Liver (tissue), 9 donors: ENCODE results near the gene TSHZ2. TPM values are rescaled to one million over a fixed set of nuclear protein-coding genes. Genes with fewer than 3 reads are reported as not detected.

Source experiments
- DNase-seq: peaks from one replicate; pipeline ENCODE4 v3.0.0-alpha.2; 2017; ENCODE audit warnings: low spot score
- H3K27ac ChIP-seq, 2 donors: one replicate each; pipeline ENCODE4 v1.7.0; 2013; ENCODE audit warnings: inconsistent platforms in 2 of 2, low read length in 2 of 2, control low read depth in 1 of 2, low read depth in 1 of 2, mild to moderate bottlenecking in 1 of 2
- H3K27me3 ChIP-seq, 4 donors: one replicate each; pipeline versions ENCODE4 v1.6.1 to v1.7.0; 2013; ENCODE audit warnings: low read length in 3 of 4, inconsistent platforms in 1 of 4, mild to moderate bottlenecking in 1 of 4, moderate library complexity in 1 of 4; ENCODE audit not compliant: control insufficient read depth in 4 of 4, insufficient read depth in 4 of 4
- H3K36me3 ChIP-seq, 4 donors: one replicate each; pipeline versions ENCODE4 v1.6.1 to v1.7.0; 2013; ENCODE audit warnings: low read length in 3 of 4, mild to moderate bottlenecking in 3 of 4, low read depth in 1 of 4, moderate library complexity in 1 of 4; ENCODE audit not compliant: control insufficient read depth in 4 of 4, insufficient read depth in 3 of 4
- H3K4me1 ChIP-seq, 4 donors: one replicate each; pipeline versions ENCODE4 v1.6.1 to v1.7.0; 2013; ENCODE audit warnings: low read length in 3 of 4, mild to moderate bottlenecking in 3 of 4, moderate library complexity in 1 of 4; ENCODE audit not compliant: control insufficient read depth in 4 of 4, insufficient read depth in 4 of 4
- H3K4me3 ChIP-seq, 3 donors: one replicate each; pipeline versions ENCODE4 v1.6.1 to v1.7.0; 2013; ENCODE audit warnings: low read length in 3 of 3, control low read depth in 1 of 3, low read depth in 1 of 3, mild to moderate bottlenecking in 1 of 3
- H3K9ac ChIP-seq, 2 donors: one replicate each; pipeline ENCODE4 v1.7.0; 2013; ENCODE audit warnings: low read length in 2 of 2, mild to moderate bottlenecking in 2 of 2, moderate library complexity in 2 of 2, control low read depth in 1 of 2, low read depth in 1 of 2
- H3K9me3 ChIP-seq, 4 donors: one replicate each; pipeline versions ENCODE4 v1.6.1 to v1.7.0; 2013; ENCODE audit warnings: low read length in 3 of 4; ENCODE audit not compliant: control insufficient read depth in 4 of 4
- EGR1 ChIP-seq, 2 donors: IDR thresholded peaks; 2 replicates each; pipeline ENCODE4 v1.6.1; 2016 to 2018; ENCODE audit warnings: antibody characterized with exemption in 2 of 2, low read depth in 2 of 2
- FOXA1 ChIP-seq: IDR thresholded peaks from 2 replicates; pipeline ENCODE4 v1.6.1; 2016; ENCODE audit warnings: antibody characterized with exemption
- FOXA2 ChIP-seq: IDR thresholded peaks from 2 replicates; pipeline ENCODE4 v1.6.1; 2016; ENCODE audit warnings: antibody characterized with exemption
- HNF4A ChIP-seq, 2 donors: conservative IDR thresholded peaks; 2 replicates each; pipeline ENCODE4 v1.6.1; 2016; ENCODE audit warnings: antibody characterized with exemption in 2 of 2, mild to moderate bottlenecking in 2 of 2
- HNF4G ChIP-seq: IDR thresholded peaks from 2 replicates; pipeline ENCODE4 v1.6.1; 2016; ENCODE audit warnings: antibody characterized with exemption
- JUND ChIP-seq, 2 donors: IDR thresholded peaks; 2 replicates each; pipeline ENCODE4 v1.6.1; 2016; ENCODE audit warnings: antibody characterized with exemption in 2 of 2
- RAD21 ChIP-seq, 2 donors: IDR thresholded peaks; 2 replicates each; pipeline ENCODE4 v1.6.1; 2016; ENCODE audit warnings: antibody characterized with exemption in 2 of 2, mild to moderate bottlenecking in 2 of 2
- RXRA ChIP-seq, 2 donors: IDR thresholded peaks; 2 replicates each; pipeline ENCODE4 v1.6.1; 2017 to 2018; ENCODE audit warnings: antibody characterized with exemption in 2 of 2, mild to moderate bottlenecking in 1 of 2
- SP1 ChIP-seq: IDR thresholded peaks from 2 replicates; pipeline ENCODE4 v1.6.1; 2018; ENCODE audit warnings: antibody characterized with exemption, mild to moderate bottlenecking
- TAF1 ChIP-seq: conservative IDR thresholded peaks from 2 replicates; pipeline ENCODE4 v1.6.1; 2016; ENCODE audit warnings: antibody characterized with exemption, mild to moderate bottlenecking
- YY1 ChIP-seq: IDR thresholded peaks from 2 replicates; pipeline ENCODE4 v1.6.1; 2016; ENCODE audit warnings: antibody characterized with exemption, mild to moderate bottlenecking
- WGBS: extraction: QIAGEN DNeasy Blood & Tissue Kit; methylation state at CpG from one replicate; pipeline ENCODE4 v1.1.7; 2013; 5-methylcytosine and 5-hydroxymethylcytosine counted together
- polyA plus RNA-seq, 2 donors: library from polyadenylated mRNA; stranded (reverse) in 1 of 2; unstranded in 1 of 2; fragments of 200-250 nt in 1 of 2; fragments of >200 nt in 1 of 2; fragmentation: Nextera tagmentation in 1 of 2; extraction: Ambion mirVana in 1 of 2; gene quantifications; one replicate each; pipeline versions ENCODE4 v1.2.1 to v1.2.3, GENCODE V29; 2013 to 2015
- total RNA-seq, 2 donors: library from RNA; depleted of rRNA; stranded (reverse); fragments of >200 nt; gene quantifications; one replicate each; pipeline ENCODE4 v1.2.3, GENCODE V29; 2014
- TF ChIP-seq, protein P1 (sequence below): fragments of 150-350 bp; IDR thresholded peaks from 2 replicates; pipeline ENCODE4 v1.5.1; 2017; ENCODE audit warnings: improper control_type of control experiment, low read depth, low read length; ENCODE audit not compliant: missing input control
- TF ChIP-seq, protein P2 (sequence below): IDR thresholded peaks from 2 replicates; pipeline ENCODE4 v1.6.1; 2016; ENCODE audit warnings: antibody characterized with exemption
- TF ChIP-seq, protein P3 (sequence below): IDR thresholded peaks from 2 replicates; pipeline ENCODE4 v1.6.1; 2016; ENCODE audit warnings: antibody characterized with exemption
- TF ChIP-seq, protein P4 (sequence below): IDR thresholded peaks from 2 replicates; pipeline ENCODE4 v1.6.1; 2016; ENCODE audit warnings: antibody characterized with exemption
- donor health status: healthy.
- donor health status: healthy.
- donor health status: healthy.
- donor health status: healthy.
- donor health status: healthy.

Gene TSHZ2
- total and polyA plus RNA-seq, 4 donors = 2.9 to 11.3 (median 7.8) TPM

DNA sequence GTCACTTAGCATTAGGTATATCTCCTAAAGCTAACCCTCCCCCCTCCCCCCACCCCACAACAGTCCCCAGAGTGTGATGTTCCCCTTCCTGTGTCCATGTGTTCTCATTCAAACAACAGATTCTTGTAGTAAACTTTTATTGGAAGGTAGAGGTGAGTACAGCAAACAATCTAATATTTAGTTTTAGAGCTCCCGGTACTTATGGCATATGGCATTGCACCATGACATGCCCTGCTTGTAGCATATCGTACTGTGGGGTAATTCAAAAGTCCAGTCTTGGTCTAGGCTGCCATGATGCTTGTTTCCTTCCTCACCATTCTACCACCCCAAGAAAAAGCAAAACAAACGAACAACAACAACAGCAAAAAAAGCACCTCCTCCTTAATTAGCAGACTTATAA lies 332.0 kb downstream of the TSHZ2 start:
- no peaks in the 10 kb centered on the region for H3K9me3 ChIP-seq
- H3K36me3 ChIP-seq = no peaks in the 10 kb centered on the region
- H3K9ac ChIP-seq = no peak overlapping the region
- TF ChIP-seq, protein P1, sequence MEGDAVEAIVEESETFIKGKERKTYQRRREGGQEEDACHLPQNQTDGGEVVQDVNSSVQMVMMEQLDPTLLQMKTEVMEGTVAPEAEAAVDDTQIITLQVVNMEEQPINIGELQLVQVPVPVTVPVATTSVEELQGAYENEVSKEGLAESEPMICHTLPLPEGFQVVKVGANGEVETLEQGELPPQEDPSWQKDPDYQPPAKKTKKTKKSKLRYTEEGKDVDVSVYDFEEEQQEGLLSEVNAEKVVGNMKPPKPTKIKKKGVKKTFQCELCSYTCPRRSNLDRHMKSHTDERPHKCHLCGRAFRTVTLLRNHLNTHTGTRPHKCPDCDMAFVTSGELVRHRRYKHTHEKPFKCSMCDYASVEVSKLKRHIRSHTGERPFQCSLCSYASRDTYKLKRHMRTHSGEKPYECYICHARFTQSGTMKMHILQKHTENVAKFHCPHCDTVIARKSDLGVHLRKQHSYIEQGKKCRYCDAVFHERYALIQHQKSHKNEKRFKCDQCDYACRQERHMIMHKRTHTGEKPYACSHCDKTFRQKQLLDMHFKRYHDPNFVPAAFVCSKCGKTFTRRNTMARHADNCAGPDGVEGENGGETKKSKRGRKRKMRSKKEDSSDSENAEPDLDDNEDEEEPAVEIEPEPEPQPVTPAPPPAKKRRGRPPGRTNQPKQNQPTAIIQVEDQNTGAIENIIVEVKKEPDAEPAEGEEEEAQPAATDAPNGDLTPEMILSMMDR = no peak
- TF ChIP-seq YY1 = no peak
- 87% methylated on average over 3 of the region's 3 CpGs for WGBS
- DNase-seq = no peak
- no peaks in the 10 kb centered on the region for H3K4me1 ChIP-seq
- H3K27me3 ChIP-seq = no peaks in the 10 kb centered on the region
- no peak overlapping the region for H3K27ac ChIP-seq
- H3K4me3 ChIP-seq = no peak overlapping the region

DNA sequence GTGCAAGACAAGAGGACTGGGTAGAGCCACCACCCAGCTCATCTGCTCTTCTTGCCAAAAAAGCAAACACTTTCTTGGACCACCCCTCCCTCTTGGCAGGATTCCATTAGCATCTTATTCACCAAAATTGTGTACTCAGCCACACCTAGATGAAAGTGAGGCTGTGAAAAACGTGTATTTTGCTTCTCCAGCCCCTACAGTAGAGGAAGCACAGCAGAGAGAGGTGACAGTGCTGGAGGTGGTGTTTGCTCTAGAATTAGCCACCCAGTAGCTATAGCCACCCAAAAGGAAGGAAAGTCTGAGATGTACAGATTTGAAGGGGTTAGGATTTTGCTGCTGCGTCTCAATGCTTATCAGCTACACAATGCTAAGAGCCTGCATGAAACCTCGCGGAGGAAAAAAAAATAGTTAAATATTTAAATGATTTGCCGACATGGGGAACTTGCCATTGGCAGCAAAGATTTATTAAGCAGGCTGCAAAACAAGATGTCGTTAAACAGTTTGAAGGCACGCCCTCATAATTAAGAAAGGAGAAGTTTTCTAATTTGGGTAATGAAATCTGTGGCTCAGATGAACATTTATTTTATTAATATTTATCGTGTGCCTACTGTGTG lies 334.1 kb downstream of the TSHZ2 start:
- TF ChIP-seq, protein P2, sequence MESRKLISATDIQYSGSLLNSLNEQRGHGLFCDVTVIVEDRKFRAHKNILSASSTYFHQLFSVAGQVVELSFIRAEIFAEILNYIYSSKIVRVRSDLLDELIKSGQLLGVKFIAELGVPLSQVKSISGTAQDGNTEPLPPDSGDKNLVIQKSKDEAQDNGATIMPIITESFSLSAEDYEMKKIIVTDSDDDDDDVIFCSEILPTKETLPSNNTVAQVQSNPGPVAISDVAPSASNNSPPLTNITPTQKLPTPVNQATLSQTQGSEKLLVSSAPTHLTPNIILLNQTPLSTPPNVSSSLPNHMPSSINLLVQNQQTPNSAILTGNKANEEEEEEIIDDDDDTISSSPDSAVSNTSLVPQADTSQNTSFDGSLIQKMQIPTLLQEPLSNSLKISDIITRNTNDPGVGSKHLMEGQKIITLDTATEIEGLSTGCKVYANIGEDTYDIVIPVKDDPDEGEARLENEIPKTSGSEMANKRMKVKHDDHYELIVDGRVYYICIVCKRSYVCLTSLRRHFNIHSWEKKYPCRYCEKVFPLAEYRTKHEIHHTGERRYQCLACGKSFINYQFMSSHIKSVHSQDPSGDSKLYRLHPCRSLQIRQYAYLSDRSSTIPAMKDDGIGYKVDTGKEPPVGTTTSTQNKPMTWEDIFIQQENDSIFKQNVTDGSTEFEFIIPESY = no peak
- TF ChIP-seq RXRA (IDR thresholded peaks at IDR 0.05) = no peak
- TF ChIP-seq, protein P3, sequence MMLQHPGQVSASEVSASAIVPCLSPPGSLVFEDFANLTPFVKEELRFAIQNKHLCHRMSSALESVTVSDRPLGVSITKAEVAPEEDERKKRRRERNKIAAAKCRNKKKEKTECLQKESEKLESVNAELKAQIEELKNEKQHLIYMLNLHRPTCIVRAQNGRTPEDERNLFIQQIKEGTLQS = no peak
- no peak for TF ChIP-seq EGR1 (IDR thresholded peaks at IDR 0.05; ENCODE audit: low read depth in 2 of 2)
- TF ChIP-seq JUND (IDR thresholded peaks at IDR 0.05) = no peak
- TF ChIP-seq SP1 = no peak
- TF ChIP-seq HNF4A (conservative IDR thresholded peaks at IDR 0.05) = no peak
- H3K9me3 ChIP-seq = no peaks in the 10 kb centered on the region
- WGBS = 71% methylated on average over 8 of the region's 8 CpGs
- no peak overlapping the region for H3K9ac ChIP-seq
- no peak for DNase-seq
- H3K36me3 ChIP-seq = no peaks in the 10 kb centered on the region
- no peaks in the 10 kb centered on the region for H3K27me3 ChIP-seq
- no peaks in the 10 kb centered on the region for H3K4me1 ChIP-seq
- H3K4me3 ChIP-seq = no peak overlapping the region
- H3K27ac ChIP-seq = no peak overlapping the region

DNA sequence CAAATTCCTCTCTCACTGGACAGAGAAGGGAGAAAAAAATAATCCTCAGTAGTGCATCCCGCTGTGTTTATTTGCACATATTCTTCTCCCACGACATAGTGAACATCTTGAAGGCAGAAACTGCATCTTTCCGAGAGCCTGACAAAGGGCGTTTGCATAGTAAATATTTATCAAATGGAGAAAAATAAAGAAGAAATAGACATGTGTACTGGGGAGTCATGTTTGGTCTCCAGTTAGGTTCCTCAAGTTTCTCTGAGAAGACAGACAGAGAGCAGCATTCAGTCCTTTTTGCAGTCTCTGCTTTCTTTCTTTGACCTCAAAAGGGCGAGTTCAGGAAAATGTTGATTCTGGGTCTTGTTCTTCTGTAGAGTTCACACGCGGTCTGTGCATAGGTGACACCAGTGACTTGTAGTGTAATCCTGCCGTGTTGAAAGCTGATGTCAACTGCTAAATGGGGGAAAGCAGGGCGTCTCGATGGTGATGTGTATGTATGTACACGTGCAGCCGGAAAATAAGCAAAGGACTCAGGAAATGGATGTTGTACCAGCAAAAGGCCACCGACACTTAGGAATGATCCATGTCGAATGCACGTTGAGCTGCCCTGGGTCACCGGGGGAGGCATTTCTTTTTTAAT lies 335.9 kb downstream of the TSHZ2 start:
- Histone ChIP-seq H3K27ac (no peak overlapping the region), H3K4me1 (no peaks in the 10 kb centered on the region), H3K9ac (no peak overlapping the region), H3K36me3 (no peaks in the 10 kb centered on the region), H3K9me3 (no peaks in the 10 kb centered on the region), H3K4me3 (no peak overlapping the region), H3K27me3 (no peaks in the 10 kb centered on the region)
- TF ChIP-seq HNF4G = no peak
- TF ChIP-seq EGR1 (IDR thresholded peaks at IDR 0.05; ENCODE audit: low read depth in 2 of 2) = no peak
- no peak for TF ChIP-seq YY1
- no peak for TF ChIP-seq FOXA2
- TF ChIP-seq FOXA1 = no peak
- TF ChIP-seq RAD21 (IDR thresholded peaks at IDR 0.05) = no peak
- TF ChIP-seq TAF1 = no peak
- TF ChIP-seq, protein P1 = no peak
- TF ChIP-seq, protein P2 = no peak
- TF ChIP-seq RXRA (IDR thresholded peaks at IDR 0.05) = no peak
- TF ChIP-seq, protein P4, sequence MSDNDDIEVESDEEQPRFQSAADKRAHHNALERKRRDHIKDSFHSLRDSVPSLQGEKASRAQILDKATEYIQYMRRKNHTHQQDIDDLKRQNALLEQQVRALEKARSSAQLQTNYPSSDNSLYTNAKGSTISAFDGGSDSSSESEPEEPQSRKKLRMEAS = no peak
- TF ChIP-seq, protein P3 = no peak
- no peak for TF ChIP-seq SP1
- no peak for DNase-seq
- 84% methylated on average over 16 of the region's 16 CpGs for WGBS
